ENCODE results near the gene AREL1. TPM values are rescaled to one million over a fixed set of nuclear protein-coding genes. Genes with fewer than 3 reads are reported as not detected.

The AREL1 gene
- total and polyA plus RNA-seq, 2 of the 8 experiments (the other 6 are each of a cell fraction or from before 2014, with no cell fraction given), result 31.4 to 49.1 TPM

GRCh38 chr14:74739293-74740030, 26.6 kb upstream of the AREL1 start:
- Histone ChIP-seq H3K18ac (ENCODE audit: extremely low read depth, low read length) (no peak overlapping the region), H2AK5ac (ENCODE audit: low read depth, low read length) (no peak overlapping the region), H3K4me3 (ENCODE audit: extremely low read depth in 1 of 4, insufficient read depth in 2 of 4, low read depth in 3 of 4, low read length in 4 of 4) (no peak overlapping the region), H2BK12ac (ENCODE audit: low read depth, low read length) (no peak overlapping the region), H3K27ac (ENCODE audit: low read depth, low read length) (no peak overlapping the region), H4K91ac (replicated peaks; ENCODE audit: insufficient read length, low read length) (no peak overlapping the region), H3K56ac (replicated peaks; ENCODE audit: insufficient read length, low read depth, low read length) (no peak overlapping the region), H3K36me3 (ENCODE audit: control insufficient read depth in 2 of 4, insufficient read depth in 4 of 4, low read length in 3 of 4) (peaks cover 0 to 4% (median 3%) of the 10 kb centered on the region in 4 experiments; a peak in 4 of 8 replicates), H3K4me2 (ENCODE audit: insufficient read depth in 1 of 2, low read depth in 2 of 2, low read length in 2 of 2) (no peak overlapping the region), H3K23ac (ENCODE audit: insufficient read length) (no peak overlapping the region), H3K23me2 (ENCODE audit: low read depth, low read length) (no peaks in the 10 kb centered on the region), H3K9me3 (ENCODE audit: insufficient read depth in 2 of 2, low read depth in 1 of 2, low read length in 1 of 2) (no peaks in the 10 kb centered on the region), H2BK5ac (ENCODE audit: low read depth, low read length) (no peak overlapping the region), H3K79me1 (ENCODE audit: low read depth, low read length) (no peaks in the 10 kb centered on the region), H3K79me2 (ENCODE audit: control insufficient read depth in 1 of 2, insufficient read depth in 2 of 2, low read length in 2 of 2) (no peaks in the 10 kb centered on the region), H4K8ac (ENCODE audit: extremely low read depth, insufficient read depth, low read length) (no peak overlapping the region), H3K9ac (replicated peaks in 1 of 4; ENCODE audit: extremely low read depth in 1 of 4, low read depth in 3 of 4, low read length in 3 of 4) (no peak overlapping the region), H4K5ac (ENCODE audit: insufficient read length, low read depth, low read length) (no peak overlapping the region), H2BK15ac (ENCODE audit: low read length) (no peak overlapping the region), H4K20me1 (replicated peaks in 1 of 2; ENCODE audit: control insufficient read depth in 1 of 2, insufficient read depth in 2 of 2, low read length in 2 of 2) (no peaks in the 10 kb centered on the region), H3K4ac (replicated peaks; ENCODE audit: insufficient read length, low read depth, low read length) (no peak overlapping the region), H2BK120ac (replicated peaks; ENCODE audit: low read depth, low read length) (no peak overlapping the region), H3K14ac (ENCODE audit: insufficient read length) (no peak overlapping the region), H3K27me3 (replicated peaks in 1 of 4; ENCODE audit: control insufficient read depth in 3 of 4, extremely low read depth in 1 of 4, insufficient read depth in 3 of 4, low read length in 3 of 4) (no peaks in the 10 kb centered on the region), H2AFZ (ENCODE audit: low read length) (no peak overlapping the region), H2BK20ac (ENCODE audit: low read length) (no peak overlapping the region), H3K4me1 (replicated peaks in 1 of 4; ENCODE audit: control insufficient read depth in 3 of 4, insufficient read depth in 4 of 4, low read length in 3 of 4) (no peaks in the 10 kb centered on the region)
- POLR2A ChIA-PET (ENCODE audit: partially characterized antibody), result interaction anchor here (1.0 kb wide), 1 partner anchor 9 kb away, joined by 3 read pairs; no protein-coding TSS in a partner anchor
- FAIRE-seq, result no peak
- no peak for DNase-seq (ENCODE audit: low read depth in 1 of 2, low spot score in 2 of 2)
- CTCF ChIA-PET (ENCODE audit: partially characterized antibody), result interaction anchor here (0.7 to 0.8 kb wide), 2 partner anchors 54 to 237 kb away, joined by 3 read pairs; no protein-coding TSS in a partner anchor
- WGBS, 2 experiments (ENCODE audit: extremely low coverage in 1 of 2, insufficient coverage in 1 of 2, insufficient read length in 1 of 2, insufficient replicate concordance in 2 of 2, low coverage in 1 of 2, low lambda C conversion rate in 2 of 2, missing lambda C conversion rate in 1 of 2), result 93% methylated on average over 8 of the region's 8 CpGs; no CpG with 5 or more reads in 1 of the 2 experiments
- no peak for TF ChIP-seq BACH1 (IDR thresholded peaks at IDR 0.05; ENCODE audit: low read length)
- TF ChIP-seq KDM1A (IDR thresholded peaks at IDR 0.05; ENCODE audit: borderline replicate concordance, low read length), result no peak
- no peak for TF ChIP-seq SP4 (IDR thresholded peaks at IDR 0.05; ENCODE audit: low read length)
- no peak for TF ChIP-seq RXRA (IDR thresholded peaks at IDR 0.05; ENCODE audit: insufficient read depth, low read depth, low read length)
- TF ChIP-seq JUN (IDR thresholded peaks at IDR 0.05; ENCODE audit: low read depth, low read length), result no peak
